Lung microvascular endothelial cell (primary cell): ENCODE measurements around the gene SLC27A6. TPM values are rescaled to one million over a fixed set of nuclear protein-coding genes. Genes with fewer than 3 reads are reported as not detected.
"Not testable (repeated sequence)": the region's sequence is repeated elsewhere in the genome, so short reads cannot be mapped to it uniquely, and the experiment has no call there.

Experiments used
- DNase-seq, 2 donors: peaks; one replicate each; pipeline versions ENCODE4 v3.0.0 to v3.0.0-alpha.2; 2010; ENCODE audit warnings: low read depth in 2 of 2
- total RNA-seq: library from RNA; depleted of rRNA; stranded (reverse); fragments of >200 nt; gene quantifications from 2 replicates; pipeline ENCODE4 v1.2.1, GENCODE V29; 2014

Gene SLC27A6
- total RNA-seq, 1 donor from 2014 or later: not detected

- no peak for DNase-seq
These were observed 36.7 kb downstream of the SLC27A6 start for GRCh38 chr5:129001841-129002526.

- no peak for DNase-seq
These were observed 37.2 kb downstream of the SLC27A6 start for GRCh38 chr5:129002527-129002842.

- peak in 1 of 2 donors; percentile 20 for DNase-seq
These were observed 37.9 kb downstream of the SLC27A6 start for GRCh38 chr5:129003232-129003631.

GRCh38 chr5:129014185-129014584 is 48.9 kb downstream of the SLC27A6 start:
- DNase-seq: no peak

GRCh38 chr5:129018837-129019236 is 53.5 kb downstream of the SLC27A6 start:
- no peak for DNase-seq

- DNase-seq: no peak
These were observed 54.2 kb downstream of the SLC27A6 start for GRCh38 chr5:129019401-129019908.

- DNase-seq: no peak
These were observed 55.4 kb downstream of the SLC27A6 start for GRCh38 chr5:129020683-129021082.

- no peak for DNase-seq
These were observed 56.5 kb downstream of the SLC27A6 start for GRCh38 chr5:129021744-129022143.

- DNase-seq: no peak
These were observed 57.3 kb downstream of the SLC27A6 start for GRCh38 chr5:129022599-129022998.

GRCh38 chr5:129027260-129027659 is 62.0 kb downstream of the SLC27A6 start:
- DNase-seq: no peak

GRCh38 chr5:129031886-129032683 is 66.8 kb downstream of the SLC27A6 start:
- DNase-seq: no peak

- DNase-seq: not testable (repeated sequence)
These were observed 71.0 kb downstream of the SLC27A6 start for GRCh38 chr5:129036257-129036656.

GRCh38 chr5:129041196-129041881 is 76.1 kb downstream of the SLC27A6 start:
- DNase-seq: no peak

- DNase-seq: no peak
These were observed 77.0 kb downstream of the SLC27A6 start for GRCh38 chr5:129042306-129042705.

- no peak for DNase-seq
These were observed 78.6 kb downstream of the SLC27A6 start for GRCh38 chr5:129043894-129044293.

- DNase-seq: no peak
These were observed 80.9 kb downstream of the SLC27A6 start for GRCh38 chr5:129046151-129046550.

GRCh38 chr5:129048509-129048908 is 83.2 kb downstream of the SLC27A6 start:
- no peak for DNase-seq

- DNase-seq: no peak
These were observed 84.0 kb downstream of the SLC27A6 start for GRCh38 chr5:129049126-129049799.

GRCh38 chr5:129051283-129051682 is 86.0 kb downstream of the SLC27A6 start:
- DNase-seq: no peak

GRCh38 chr5:129053438-129053837 is 88.2 kb downstream of the SLC27A6 start:
- no peak for DNase-seq

- no peak for DNase-seq
These were observed 92.0 kb downstream of the SLC27A6 start for GRCh38 chr5:129057329-129057728.

GRCh38 chr5:129061849-129062248 is 96.6 kb downstream of the SLC27A6 start:
- no peak for DNase-seq
